Osteoblast (primary cell): ENCODE results near the gene AFF3. TPM values are rescaled to one million over a fixed set of nuclear protein-coding genes. Genes with fewer than 3 reads are reported as not detected.

Source experiments
- DNase-seq: peaks from one replicate; pipeline ENCODE4 v3.0.0; 2011; ENCODE audit warnings: low spot score, mixed read lengths; ENCODE audit not compliant: insufficient read length; ENCODE audit errors: missing footprints
- H2AFZ ChIP-seq: 2 replicates; pipeline ENCODE4 v1.6.0; 2011; ENCODE audit warnings: mild to moderate bottlenecking, low read length
- H3K27ac ChIP-seq: 2 replicates; pipeline ENCODE4 v1.5.1; 2011; ENCODE audit warnings: mild to moderate bottlenecking, low read depth, low read length, moderate library complexity
- H3K27me3 ChIP-seq: 2 replicates; pipeline ENCODE4 v1.6.0; 2012; ENCODE audit warnings: mild to moderate bottlenecking, control low read depth, inconsistent platforms, low read length, moderate library complexity; ENCODE audit not compliant: insufficient read depth
- H3K36me3 ChIP-seq: 2 replicates; pipeline ENCODE4 v1.5.1; 2011; ENCODE audit warnings: mild to moderate bottlenecking, low read length, control low read depth, moderate library complexity; ENCODE audit not compliant: insufficient read depth
- H3K4me1 ChIP-seq: 2 replicates; pipeline ENCODE4 v1.5.1; 2011; ENCODE audit warnings: mild to moderate bottlenecking, low read length, control low read depth, moderate library complexity; ENCODE audit not compliant: insufficient read depth
- H3K4me2 ChIP-seq: 2 replicates; pipeline ENCODE4 v1.6.0; 2011; ENCODE audit warnings: mild to moderate bottlenecking, low read length; ENCODE audit not compliant: insufficient read depth
- H3K4me3 ChIP-seq: fragments of 200-600 bp; sonication (generic); 3 replicates; pipeline ENCODE4 v1.5.1; 2012; ENCODE audit warnings: mild to moderate bottlenecking, low read length, inconsistent platforms; ENCODE audit not compliant: insufficient read depth
- H3K79me2 ChIP-seq: 2 replicates; pipeline ENCODE4 v1.6.0; 2012; ENCODE audit warnings: mild to moderate bottlenecking, low read length, control low read depth, inconsistent platforms; ENCODE audit not compliant: insufficient read depth
- H3K9me3 ChIP-seq: 2 replicates; pipeline ENCODE4 v1.5.1; 2011; ENCODE audit warnings: low read depth, low read length, control low read depth
- H4K20me1 ChIP-seq: 2 replicates; pipeline ENCODE4 v1.6.0; 2012; ENCODE audit warnings: mild to moderate bottlenecking, low read length, control low read depth; ENCODE audit not compliant: insufficient read depth
- CTCF ChIP-seq: IDR thresholded peaks from 2 replicates; pipeline ENCODE4 v1.5.1; 2011; ENCODE audit warnings: mild to moderate bottlenecking, low read depth, low read length, moderate library complexity; ENCODE audit errors: extremely low read depth
- total RNA-seq: library from RNA; depleted of rRNA; stranded (reverse); fragments of >200 nt; gene quantifications from 2 replicates; pipeline ENCODE4 v1.2.3, GENCODE V29; 2012

AFF3 gene
- 2.9 and 4.3 TPM in 2 replicates for total RNA-seq

- Histone ChIP-seq H2AFZ (no peak within 1 kb of the TSS), H3K9me3 (no peaks in the 10 kb centered on the region), H3K27me3 (peaks cover 11% of the 10 kb centered on the region), H3K4me3 (no peak within 1 kb of the TSS), H3K4me1 (no peaks in the 10 kb centered on the region), H3K27ac (no peak within 1 kb of the TSS), H3K4me2 (no peak within 1 kb of the TSS), H3K79me2 (no peaks in the 10 kb centered on the region), H3K36me3 (no peaks in the 10 kb centered on the region), H4K20me1 (no peaks in the 10 kb centered on the region)
- no peak for TF ChIP-seq CTCF
- no peak for DNase-seq
Observed at GRCh38 chr2:100142393-100142792, at the start of gene AFF3. Gene AFF3 (minus strand): TSS chr2:100142590. CDS start chr2:100104454, 38,136 bp downstream.

GRCh38 chr2:100189387-100189786 lies 47.0 kb upstream of the AFF3 start:
- no peak overlapping the region for H2AFZ ChIP-seq
- no peak for DNase-seq
- no peak for TF ChIP-seq CTCF
- no peak overlapping the region for H3K4me3 ChIP-seq
- peaks cover 6% of the 10 kb centered on the region for H3K27me3 ChIP-seq
- no peaks in the 10 kb centered on the region for H4K20me1 ChIP-seq
- H3K27ac ChIP-seq = no peak overlapping the region
- no peaks in the 10 kb centered on the region for H3K9me3 ChIP-seq
- no peak overlapping the region for H3K4me2 ChIP-seq
- no peaks in the 10 kb centered on the region for H3K4me1 ChIP-seq
- no peaks in the 10 kb centered on the region for H3K36me3 ChIP-seq
- no peaks in the 10 kb centered on the region for H3K79me2 ChIP-seq

- no peak for DNase-seq
- TF ChIP-seq CTCF = no peak
- H3K36me3 ChIP-seq = no peaks in the 10 kb centered on the region
- no peak overlapping the region for H3K4me2 ChIP-seq
- no peak overlapping the region for H3K27ac ChIP-seq
- no peaks in the 10 kb centered on the region for H3K4me1 ChIP-seq
- no peaks in the 10 kb centered on the region for H4K20me1 ChIP-seq
- no peak overlapping the region for H3K4me3 ChIP-seq
- no peaks in the 10 kb centered on the region for H3K9me3 ChIP-seq
- no peak overlapping the region for H2AFZ ChIP-seq
- no peaks in the 10 kb centered on the region for H3K79me2 ChIP-seq
- H3K27me3 ChIP-seq = peaks cover 6% of the 10 kb centered on the region
Observed at GRCh38 chr2:100188326-100188725, 45.9 kb upstream of the AFF3 start.

- Histone ChIP-seq H4K20me1 (no peaks in the 10 kb centered on the region), H3K27ac (no peak overlapping the region), H3K4me3 (no peak overlapping the region), H3K79me2 (no peaks in the 10 kb centered on the region), H3K9me3 (no peaks in the 10 kb centered on the region), H2AFZ (no peak overlapping the region), H3K4me2 (no peak overlapping the region), H3K4me1 (no peaks in the 10 kb centered on the region), H3K36me3 (no peaks in the 10 kb centered on the region), H3K27me3 (peaks cover 3% of the 10 kb centered on the region)
- DNase-seq = no peak
- TF ChIP-seq CTCF = no peak
Observed at GRCh38 chr2:100186126-100186525, 43.7 kb upstream of the AFF3 start.
